ENCODE measurements around the gene INPP4A.

The INPP4A gene

GRCh38 chr2:98438190-98439133, 6.2 kb upstream of the INPP4A start:
- FAIRE-seq = no peak

- no peak for FAIRE-seq
Measured at GRCh38 chr2:98441706-98442450, 2.8 kb upstream of the INPP4A start.

- FAIRE-seq = no peak
Measured at GRCh38 chr2:98442488-98442887, 2.2 kb upstream of the INPP4A start.

GRCh38 chr2:98445177-98445682, 572 bp downstream of the INPP4A start:
- no peak for FAIRE-seq

- FAIRE-seq = no peak
Measured at GRCh38 chr2:98445683-98446581, 1.3 kb downstream of the INPP4A start.

GRCh38 chr2:98446850-98447249, 2.2 kb downstream of the INPP4A start:
- FAIRE-seq = no peak

- no peak for FAIRE-seq
Measured at GRCh38 chr2:98448441-98449145, 3.9 kb downstream of the INPP4A start.

- no peak for FAIRE-seq
Measured at GRCh38 chr2:98452396-98453027, 7.9 kb downstream of the INPP4A start.

GRCh38 chr2:98453083-98453482, 8.4 kb downstream of the INPP4A start:
- no peak for FAIRE-seq

- no peak for FAIRE-seq
Measured at GRCh38 chr2:98453531-98453930, 8.9 kb downstream of the INPP4A start.

GRCh38 chr2:98454073-98454472, 9.4 kb downstream of the INPP4A start:
- no peak for FAIRE-seq

GRCh38 chr2:98454500-98455235, 10.0 kb downstream of the INPP4A start:
- no peak for FAIRE-seq

GRCh38 chr2:98455494-98455976, 10.9 kb downstream of the INPP4A start:
- no peak for FAIRE-seq

- no peak for FAIRE-seq
Measured at GRCh38 chr2:98457045-98457696, 12.5 kb downstream of the INPP4A start.

GRCh38 chr2:98458207-98458606, 13.5 kb downstream of the INPP4A start:
- FAIRE-seq = no peak

- no peak for FAIRE-seq
Measured at GRCh38 chr2:98458667-98459380, 14.2 kb downstream of the INPP4A start.

GRCh38 chr2:98459496-98460175, 15.0 kb downstream of the INPP4A start:
- no peak for FAIRE-seq

GRCh38 chr2:98460573-98461497, 16.2 kb downstream of the INPP4A start:
- FAIRE-seq = no peak

All from G401.6 (cell line).